Effector memory CD4-positive, alpha-beta T cell (primary cell): Measurements from ENCODE around the gene EIF4G3.

Experiments
- DNase-seq, 3 donors: peaks; one replicate each; pipeline ENCODE4 v3.0.0-alpha.2; 2020
- H3K27ac ChIP-seq: 2 replicates; pipeline ENCODE4 v1.7.0; 2013; ENCODE audit warnings: mild to moderate bottlenecking, low read length, moderate library complexity; ENCODE audit not compliant: insufficient read depth, poor library complexity, severe bottlenecking
- H3K27me3 ChIP-seq: replicated peaks from 2 replicates; pipeline ENCODE4 v1.7.0; 2013; ENCODE audit warnings: mild to moderate bottlenecking, low read length; ENCODE audit not compliant: insufficient read depth, control insufficient read depth, poor library complexity, severe bottlenecking
- H3K36me3 ChIP-seq: 2 replicates; pipeline ENCODE4 v1.7.0; 2013; ENCODE audit warnings: mild to moderate bottlenecking, low read length, moderate library complexity; ENCODE audit not compliant: control insufficient read depth, insufficient read depth
- H3K4me1 ChIP-seq: 2 replicates; pipeline ENCODE4 v1.7.0; 2013; ENCODE audit warnings: low read length, mild to moderate bottlenecking; ENCODE audit not compliant: control insufficient read depth, insufficient read depth, poor library complexity, severe bottlenecking
- H3K4me3 ChIP-seq: 2 replicates; pipeline ENCODE4 v1.7.0; 2013; ENCODE audit warnings: low read length, low read depth, mild to moderate bottlenecking; ENCODE audit not compliant: insufficient read depth, poor library complexity, severe bottlenecking
- H3K9me3 ChIP-seq: 2 replicates; pipeline ENCODE4 v1.7.0; 2013; ENCODE audit warnings: mild to moderate bottlenecking, low read length, moderate library complexity; ENCODE audit not compliant: control insufficient read depth

Gene EIF4G3

DNA sequence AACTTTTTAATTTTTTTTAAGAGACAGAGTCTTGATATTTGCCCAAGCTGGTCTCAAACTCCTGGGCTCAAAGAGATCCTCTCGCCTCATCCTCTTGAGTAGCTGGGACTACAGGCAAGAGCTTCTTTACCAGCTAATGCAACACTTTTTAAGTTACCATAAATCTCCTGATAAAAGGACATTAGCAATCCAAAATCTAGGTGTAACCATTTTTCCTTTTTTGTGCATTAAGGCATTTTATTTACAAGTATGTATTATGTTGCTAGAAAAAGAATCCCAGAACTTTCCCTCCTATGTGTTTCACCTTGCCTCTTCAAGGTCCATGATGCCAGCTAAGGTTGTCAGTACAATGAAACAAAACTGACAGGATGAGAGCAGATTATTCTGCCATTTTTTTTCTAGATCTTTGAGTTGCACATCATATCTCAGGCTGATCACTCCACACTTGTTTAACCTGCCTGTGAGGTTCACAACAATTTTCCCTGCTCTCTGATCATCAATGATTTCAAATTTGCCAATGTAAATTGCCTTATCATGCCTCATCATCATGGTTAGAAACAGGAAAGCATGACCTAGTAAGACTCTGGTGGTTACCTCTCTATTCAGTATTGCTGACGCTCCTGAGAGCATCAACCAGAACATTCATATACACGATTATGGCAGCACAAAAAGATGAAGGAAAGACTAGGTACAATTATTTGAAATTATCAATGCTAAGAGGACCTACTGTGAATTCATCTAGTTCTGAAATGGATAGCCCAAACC is 173.2 kb downstream of the EIF4G3 start:
- no peak overlapping the region for H3K27ac ChIP-seq
- H3K4me1 ChIP-seq: no peaks in the 10 kb centered on the region

GRCh38 chr1:21001042-21001441 is 175.7 kb downstream of the EIF4G3 start:
- H3K27ac ChIP-seq: no peak overlapping the region
- H3K27me3 ChIP-seq: no peaks in the 10 kb centered on the region
- DNase-seq: no peak
- no peaks in the 10 kb centered on the region for H3K36me3 ChIP-seq
- H3K4me1 ChIP-seq: no peaks in the 10 kb centered on the region
- no peaks in the 10 kb centered on the region for H3K9me3 ChIP-seq
- no peak overlapping the region for H3K4me3 ChIP-seq

More for the DNA sequence above, 173.2 kb downstream of the EIF4G3 start:
- H3K36me3 ChIP-seq: no peaks in the 10 kb centered on the region
- H3K9me3 ChIP-seq: no peaks in the 10 kb centered on the region
- DNase-seq: no peak
- H3K4me3 ChIP-seq: no peak overlapping the region
- H3K27me3 ChIP-seq: no peaks in the 10 kb centered on the region

DNA sequence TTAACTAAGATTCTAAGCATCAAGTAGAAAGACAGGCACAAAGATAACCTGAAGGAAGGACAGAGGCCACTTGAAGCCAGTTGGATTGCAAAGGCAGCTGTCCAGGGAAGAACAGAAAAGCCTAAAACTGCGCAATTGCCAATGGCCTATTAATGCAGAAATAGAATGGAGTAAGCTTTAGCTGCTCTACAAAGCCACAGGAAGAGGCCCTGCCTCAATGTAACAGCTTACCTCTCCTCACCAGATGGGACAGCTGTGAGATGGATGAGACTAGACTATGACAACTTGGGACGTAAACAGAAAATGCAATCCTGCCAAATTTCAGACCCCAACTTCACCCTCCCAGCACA is 176.5 kb downstream of the EIF4G3 start:
- H3K27me3 ChIP-seq: no peaks in the 10 kb centered on the region
- no peak for DNase-seq
- H3K9me3 ChIP-seq: no peaks in the 10 kb centered on the region
- no peak overlapping the region for H3K27ac ChIP-seq
- no peaks in the 10 kb centered on the region for H3K36me3 ChIP-seq
- H3K4me1 ChIP-seq: no peaks in the 10 kb centered on the region
- H3K4me3 ChIP-seq: no peak overlapping the region

GRCh38 chr1:20999525-21000244 is 177.0 kb downstream of the EIF4G3 start:
- H3K27ac ChIP-seq: no peak overlapping the region
- H3K27me3 ChIP-seq: no peaks in the 10 kb centered on the region
- H3K36me3 ChIP-seq: no peaks in the 10 kb centered on the region
- H3K4me1 ChIP-seq: no peaks in the 10 kb centered on the region
- DNase-seq: no peak
- H3K4me3 ChIP-seq: no peak overlapping the region
- no peaks in the 10 kb centered on the region for H3K9me3 ChIP-seq

DNA sequence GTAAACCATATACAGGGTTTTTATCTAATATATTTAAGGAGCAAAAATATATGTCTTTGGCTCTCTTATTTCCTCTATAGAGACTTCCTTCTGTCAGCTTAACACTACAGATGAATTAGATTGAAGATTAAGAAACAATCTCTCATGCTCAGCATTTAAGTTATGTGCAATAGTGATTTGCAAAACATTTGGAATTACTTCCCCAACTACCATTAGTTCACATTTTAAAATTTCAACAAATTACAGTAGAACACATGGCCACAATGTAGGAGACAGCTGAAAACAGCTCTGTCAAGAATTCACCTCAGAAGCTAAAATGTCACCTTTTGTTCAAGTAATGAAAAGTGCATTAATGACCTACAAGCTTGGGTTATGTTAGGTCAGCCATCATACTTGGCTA is 177.9 kb downstream of the EIF4G3 start:
- Histone ChIP-seq H3K27me3 (no peaks in the 10 kb centered on the region), H3K4me3 (no peak overlapping the region), H3K27ac (no peak overlapping the region), H3K36me3 (no peaks in the 10 kb centered on the region), H3K9me3 (no peaks in the 10 kb centered on the region), H3K4me1 (no peaks in the 10 kb centered on the region)
- no peak for DNase-seq

- no peak overlapping the region for H3K27ac ChIP-seq
These were observed 179.0 kb downstream of the EIF4G3 start for GRCh38 chr1:20997602-20998224.

DNA sequence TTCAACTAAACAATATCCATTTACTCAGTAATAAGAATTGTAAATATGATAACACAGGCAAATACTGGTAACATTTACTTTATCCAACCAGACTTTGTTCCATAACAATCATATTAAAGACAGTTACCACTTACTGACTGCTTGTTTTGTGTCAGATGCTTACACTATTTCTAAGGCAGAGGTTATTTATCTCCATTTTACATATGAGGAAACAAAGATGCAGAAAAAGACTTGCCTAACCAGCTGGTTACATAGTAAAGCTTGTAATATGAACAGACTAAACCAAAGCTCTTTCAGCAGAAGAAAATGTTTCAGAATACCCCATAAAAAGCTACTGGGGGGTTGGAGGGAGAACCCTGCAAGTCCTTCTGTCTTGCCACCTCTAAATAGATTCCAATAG is 180.1 kb downstream of the EIF4G3 start:
- Histone ChIP-seq H3K27me3 (no peaks in the 10 kb centered on the region), H3K4me3 (no peak overlapping the region), H3K36me3 (no peaks in the 10 kb centered on the region), H3K4me1 (no peaks in the 10 kb centered on the region), H3K9me3 (no peaks in the 10 kb centered on the region), H3K27ac (no peak overlapping the region)
- DNase-seq: no peak

More at GRCh38 chr1:20997602-20998224, 179.0 kb downstream of the EIF4G3 start:
- H3K27me3 ChIP-seq: no peaks in the 10 kb centered on the region
- H3K4me1 ChIP-seq: no peaks in the 10 kb centered on the region
- no peaks in the 10 kb centered on the region for H3K9me3 ChIP-seq
- H3K4me3 ChIP-seq: no peak overlapping the region
- DNase-seq: no peak
- H3K36me3 ChIP-seq: no peaks in the 10 kb centered on the region

GRCh38 chr1:20993716-20994575 is 182.8 kb downstream of the EIF4G3 start:
- no peaks in the 10 kb centered on the region for H3K27me3 ChIP-seq
- H3K4me1 ChIP-seq: no peaks in the 10 kb centered on the region
- no peaks in the 10 kb centered on the region for H3K9me3 ChIP-seq
- H3K27ac ChIP-seq: no peak overlapping the region
- H3K36me3 ChIP-seq: no peaks in the 10 kb centered on the region
- no peak overlapping the region for H3K4me3 ChIP-seq
- no peak for DNase-seq

- no peaks in the 10 kb centered on the region for H3K4me1 ChIP-seq
- DNase-seq: no peak
- H3K9me3 ChIP-seq: no peaks in the 10 kb centered on the region
- no peak overlapping the region for H3K4me3 ChIP-seq
- no peaks in the 10 kb centered on the region for H3K36me3 ChIP-seq
- H3K27me3 ChIP-seq: no peaks in the 10 kb centered on the region
- H3K27ac ChIP-seq: no peak overlapping the region
These were observed 184.2 kb downstream of the EIF4G3 start for GRCh38 chr1:20992322-20993056.
